ENCODE data around the gene MAP1A.
"Not testable (repeated sequence)": the region's sequence is repeated elsewhere in the genome, so short reads cannot be mapped to it uniquely, and the experiment has no call there.

The MAP1A gene

GRCh38 chr15:43552986-43553385 lies 35.6 kb downstream of the MAP1A start:
- in situ Hi-C loops (cut with HindIII; ENCODE audit: low sequenced_read_pairs), result no loop called here
- no peak for TF ChIP-seq CTCF (IDR thresholded peaks at IDR 0.05; ENCODE audit: low read depth, low read length)
- DNase-seq (ENCODE audit: low read depth, low spot score), result no peak
- no peak overlapping the region for H3K4me3 ChIP-seq (ENCODE audit: low read depth, low read length)

- DNase-seq (ENCODE audit: low read depth, low spot score); in situ Hi-C loops (cut with HindIII; ENCODE audit: low sequenced_read_pairs); H3K4me3 ChIP-seq (ENCODE audit: low read depth, low read length): not testable (repeated sequence)
Measured at GRCh38 chr15:43562753-43563152, 45.3 kb downstream of the MAP1A start.

GRCh38 chr15:43563793-43564192 lies 46.4 kb downstream of the MAP1A start:
- in situ Hi-C loops (cut with HindIII; ENCODE audit: low sequenced_read_pairs); H3K4me3 ChIP-seq (ENCODE audit: low read depth, low read length); DNase-seq (ENCODE audit: low read depth, low spot score): not testable (repeated sequence)

GRCh38 chr15:43566615-43567014 lies 49.2 kb downstream of the MAP1A start:
- DNase-seq (ENCODE audit: low read depth, low spot score); H3K4me3 ChIP-seq (ENCODE audit: low read depth, low read length); in situ Hi-C loops (cut with HindIII; ENCODE audit: low sequenced_read_pairs): not testable (repeated sequence)

GRCh38 chr15:43574607-43575006 lies 57.2 kb downstream of the MAP1A start:
- in situ Hi-C loops (cut with HindIII; ENCODE audit: low sequenced_read_pairs); H3K4me3 ChIP-seq (ENCODE audit: low read depth, low read length); DNase-seq (ENCODE audit: low read depth, low spot score): not testable (repeated sequence)
